Effector CD4-positive, alpha-beta T cell (primary cell): ENCODE measurements around the gene SHMT2.
"Not testable (repeated sequence)": the region's sequence is repeated elsewhere in the genome, so short reads cannot be mapped to it uniquely, and the experiment has no call there.

Experiments
- DNase-seq: peaks from one replicate; pipeline ENCODE4 v3.0.0-alpha.2; 2020

SHMT2 gene

GRCh38 chr12:57272337-57273151 is 43.0 kb downstream of the SHMT2 start:
- no peak for DNase-seq

- no peak for DNase-seq
Measured at GRCh38 chr12:57273516-57273915, 44.0 kb downstream of the SHMT2 start.

- DNase-seq = not testable (repeated sequence)
Measured at GRCh38 chr12:57276233-57276632, 46.7 kb downstream of the SHMT2 start.

GRCh38 chr12:57276935-57277563 is 47.5 kb downstream of the SHMT2 start:
- no peak for DNase-seq

DNA sequence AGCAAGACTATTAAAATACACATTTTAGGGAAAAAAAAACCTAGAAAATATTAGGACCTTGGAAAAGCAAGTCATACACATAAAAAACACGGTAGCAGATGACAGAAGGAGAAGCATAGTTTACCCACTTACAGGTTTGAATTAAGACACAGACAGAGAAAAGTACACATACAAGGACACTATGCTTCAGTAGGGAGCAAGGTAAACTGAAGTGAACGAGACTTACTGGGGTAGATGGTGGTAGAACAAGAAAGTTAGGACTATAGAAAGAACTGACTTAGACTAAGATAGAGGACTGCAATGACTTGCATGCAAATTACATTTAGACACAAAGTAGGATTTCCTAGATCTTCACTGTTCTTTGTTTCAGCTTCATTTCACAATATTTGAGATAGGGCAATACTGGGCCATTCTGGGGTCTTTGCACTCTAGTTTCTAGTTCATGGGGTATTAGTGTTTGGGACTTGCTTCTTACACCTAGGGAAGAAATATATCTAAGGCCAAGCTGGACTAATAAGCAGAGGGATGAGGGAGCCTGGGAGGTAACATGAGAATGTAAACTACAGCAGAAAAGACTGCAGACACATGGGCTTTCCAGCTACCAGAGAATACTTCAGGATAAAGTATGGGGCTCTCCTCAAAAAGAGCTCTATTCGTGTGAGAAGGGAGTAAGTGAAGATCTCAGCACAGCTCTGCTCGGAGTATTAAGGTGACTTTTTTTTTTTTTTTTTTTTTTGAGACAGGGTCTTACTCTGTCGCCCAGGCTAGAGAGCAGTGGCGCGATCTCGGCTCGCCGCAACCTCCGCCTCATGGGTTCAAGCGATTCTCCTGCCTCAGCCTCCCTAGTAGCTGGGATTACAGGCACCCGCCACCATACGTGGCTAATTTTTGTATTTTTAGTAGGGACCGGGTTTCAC is 49.2 kb downstream of the SHMT2 start:
- DNase-seq = no peak

DNA sequence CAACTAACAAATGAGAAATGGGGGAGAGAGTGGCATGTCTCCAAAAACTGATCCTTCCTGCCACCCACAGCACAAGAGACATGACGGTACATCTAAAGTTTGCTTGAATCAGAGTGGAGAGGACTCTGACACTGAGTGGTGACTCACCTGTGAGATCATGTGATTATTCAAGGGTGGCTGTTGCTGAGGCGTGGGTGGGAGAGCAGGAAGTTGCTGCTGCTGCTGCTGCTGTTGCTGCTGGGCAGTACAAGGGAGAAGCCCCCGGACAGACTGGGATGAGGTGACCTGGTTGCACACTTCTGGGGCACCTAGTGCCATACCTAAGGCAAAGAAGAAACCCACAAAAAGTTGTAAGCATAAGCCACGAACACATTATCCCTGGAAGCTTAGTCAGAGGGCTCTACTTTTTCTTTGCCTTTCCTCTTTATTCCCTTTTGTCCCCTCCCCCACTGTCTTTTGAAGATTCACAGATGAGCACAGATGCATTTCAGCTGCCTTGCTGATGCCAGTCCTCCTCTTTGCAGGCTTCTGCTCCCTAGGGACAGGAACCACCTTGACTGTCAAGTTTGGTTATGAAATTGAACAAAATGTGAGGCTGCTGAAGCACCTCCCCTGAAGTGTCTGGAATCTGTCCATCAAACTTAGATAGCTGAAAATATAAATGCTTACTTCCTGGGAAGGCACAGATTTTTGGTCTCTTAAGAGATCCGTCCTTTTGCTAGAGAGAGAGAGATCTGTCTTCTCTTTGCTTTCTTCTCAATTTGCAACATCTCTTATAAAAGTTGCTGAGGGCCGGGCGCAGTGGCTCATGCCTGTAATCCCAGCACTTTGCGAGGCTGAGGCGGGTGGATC is 50.9 kb downstream of the SHMT2 start:
- peak; percentile 52 for DNase-seq

GRCh38 chr12:57282073-57282472 is 52.6 kb downstream of the SHMT2 start:
- not testable (repeated sequence) for DNase-seq
